GM23248 (cell line): ENCODE data around the gene PCSK2. TPM values are rescaled to one million over a fixed set of nuclear protein-coding genes. Genes with fewer than 3 reads are reported as not detected.

ENCODE experiments used
- DNase-seq: peaks from one replicate; pipeline ENCODE4 v3.0.0-alpha.2; 2015
- H2AFZ ChIP-seq: fragments of 200-600 bp; sonication (generic); 2 replicates; pipeline ENCODE4 v1.6.1; 2016; ENCODE audit warnings: antibody characterized with exemption
- H3F3A ChIP-seq: fragments of 200-600 bp; sonication (generic); 2 replicates; pipeline ENCODE4 v1.6.1; 2016; ENCODE audit warnings: mild to moderate bottlenecking, antibody characterized with exemption, mixed run types; ENCODE audit not compliant: insufficient read depth
- H3K27ac ChIP-seq: fragments of 200-600 bp; sonication (generic); 2 replicates; pipeline ENCODE4 v1.5.1; 2016; ENCODE audit warnings: mild to moderate bottlenecking
- H3K27me3 ChIP-seq: fragments of 200-600 bp; sonication (generic); replicated peaks from 2 replicates; pipeline ENCODE4 v1.6.1; 2016; ENCODE audit warnings: mild to moderate bottlenecking; ENCODE audit not compliant: insufficient read depth
- H3K36me3 ChIP-seq: fragments of 200-600 bp; sonication (generic); 2 replicates; pipeline ENCODE4 v1.6.1; 2016; ENCODE audit warnings: low read depth, mild to moderate bottlenecking
- H3K4me1 ChIP-seq: fragments of 200-600 bp; sonication (generic); 2 replicates; pipeline ENCODE4 v1.6.1; 2016; ENCODE audit warnings: mild to moderate bottlenecking; ENCODE audit not compliant: insufficient read depth
- H3K4me2 ChIP-seq: fragments of 200-600 bp; sonication (generic); one replicate; pipeline ENCODE4 v1.6.1; 2016; ENCODE audit warnings: mild to moderate bottlenecking; ENCODE audit not compliant: unreplicated experiment
- H3K4me3 ChIP-seq: fragments of 200-600 bp; sonication (generic); 2 replicates; pipeline ENCODE4 v1.5.1; 2016; ENCODE audit warnings: mild to moderate bottlenecking
- H3K79me2 ChIP-seq: fragments of 200-600 bp; sonication (generic); 2 replicates; pipeline ENCODE4 v1.6.1; 2016; ENCODE audit warnings: mild to moderate bottlenecking; ENCODE audit not compliant: insufficient read depth
- H3K9ac ChIP-seq: fragments of 200-600 bp; sonication (generic); 2 replicates; pipeline ENCODE4 v1.6.1; 2016; ENCODE audit warnings: mild to moderate bottlenecking
- H3K9me2 ChIP-seq: fragments of 200-600 bp; sonication (generic); 2 replicates; pipeline ENCODE4 v1.6.1; 2016; ENCODE audit warnings: mixed run types, mild to moderate bottlenecking, moderate library complexity; ENCODE audit not compliant: insufficient read depth
- H3K9me3 ChIP-seq: fragments of 200-600 bp; sonication (generic); one replicate; pipeline ENCODE4 v1.6.1; 2017; ENCODE audit warnings: low read depth
- H4K20me1 ChIP-seq: fragments of 200-600 bp; sonication (generic); 2 replicates; pipeline ENCODE4 v1.6.0; 2016; ENCODE audit not compliant: insufficient read depth
- EZH2 ChIP-seq: fragments of 200-600 bp; sonication (generic); IDR thresholded peaks from 2 replicates; pipeline ENCODE4 v1.6.1; 2018; ENCODE audit warnings: antibody characterized with exemption, mild to moderate bottlenecking; ENCODE audit not compliant: insufficient read depth, poor library complexity, severe bottlenecking
- EZH2phosphoT487 ChIP-seq: fragments of 200-600 bp; sonication (generic); IDR thresholded peaks from 2 replicates; pipeline ENCODE4 v1.6.1; 2018; ENCODE audit warnings: antibody characterized with exemption, moderate library complexity, mild to moderate bottlenecking, low read depth; ENCODE audit not compliant: insufficient read depth
- WGBS, 2 experiments: methylation state at CpG; one replicate each; pipeline ENCODE4 v1.1.6; 2015 to 2017; ENCODE audit warnings: low lambda C conversion rate in 2 of 2, low coverage in 1 of 2; ENCODE audit errors: missing lambda C conversion rate in 2 of 2; 5-methylcytosine and 5-hydroxymethylcytosine counted together
- in situ Hi-C: fragments of 300-500 bp; cut with MboI; formaldehyde crosslinking; loops from 2 replicates; pipeline ENCODE4 v1.15.0; 2020
- polyA plus RNA-seq: library from polyadenylated mRNA; unstranded; fragments of >200 nt; fragmentation: Nextera tagmentation; extraction: Ambion mirVana; gene quantifications from 2 replicates; pipeline ENCODE4 v1.2.1, GENCODE V29; 2016
- total RNA-seq: library from RNA; depleted of rRNA; stranded (reverse); fragments of >200 nt; shearing (Covaris generic); gene quantifications from 2 replicates; pipeline ENCODE4 v1.2.3, GENCODE V29; 2014

The PCSK2 gene
- total and polyA plus RNA-seq, 2 experiments from 2014 or later, result not detected

DNA sequence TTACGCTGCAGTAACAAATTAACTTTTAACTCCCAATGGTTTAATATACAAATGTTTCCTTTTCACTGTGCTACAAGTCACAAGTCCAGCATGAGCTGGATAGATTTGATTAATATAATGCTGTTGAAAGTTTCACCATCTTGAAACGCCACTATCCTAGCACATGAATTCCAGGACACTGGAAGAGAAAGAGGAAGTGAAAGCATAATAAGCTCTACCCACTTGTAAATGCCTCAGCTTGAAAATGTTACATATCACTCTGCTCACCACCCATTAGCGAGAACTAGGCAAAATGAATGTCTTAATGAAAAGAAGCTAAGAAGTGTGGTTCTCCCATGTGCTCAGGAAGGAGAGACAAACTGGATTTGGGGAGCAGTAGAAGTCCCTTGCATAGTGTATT, 46.9 kb downstream of the PCSK2 start:
- Histone ChIP-seq H4K20me1 (no peaks in the 10 kb centered on the region), H3F3A (no peaks in the 10 kb centered on the region), H3K79me2 (no peaks in the 10 kb centered on the region), H3K4me2 (no peak overlapping the region), H3K9me3 (peaks cover 4% of the 10 kb centered on the region), H3K4me3 (no peak overlapping the region), H3K36me3 (no peaks in the 10 kb centered on the region), H3K4me1 (no peaks in the 10 kb centered on the region), H2AFZ (no peak overlapping the region), H3K27ac (no peak overlapping the region), H3K9me2 (no peaks in the 10 kb centered on the region), H3K9ac (no peak overlapping the region), H3K27me3 (0 out of 2 replicates have a peak, but pooled peaks cover 9% of the 10 kb centered on the region)
- in situ Hi-C loops, result no loop called here
- no peak for DNase-seq
- TF ChIP-seq EZH2phosphoT487 (no peak), EZH2 (no peak)
- 28 to 37% methylated on average over 3 of the region's 3 CpGs for WGBS, 2 experiments

DNA sequence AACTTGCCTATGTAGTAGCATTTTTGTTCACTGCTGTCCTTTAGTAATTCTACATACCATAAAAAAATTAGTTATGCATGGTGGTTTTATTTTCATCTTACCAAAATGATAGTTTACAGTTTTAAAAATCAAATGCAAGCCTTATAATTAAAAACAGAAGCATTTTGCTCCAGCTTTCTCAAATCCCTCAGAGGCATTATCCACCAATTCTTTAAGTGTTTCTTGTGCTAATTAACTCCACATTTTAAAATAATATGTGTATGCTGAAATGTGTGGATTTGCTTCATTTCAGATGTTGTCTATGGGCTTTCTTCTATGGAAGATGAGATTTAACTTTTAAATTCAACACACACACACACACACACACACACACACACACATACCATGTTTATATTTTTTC, 49.3 kb downstream of the PCSK2 start:
- TF ChIP-seq EZH2 (no peak), EZH2phosphoT487 (no peak)
- in situ Hi-C loops, result no loop called here
- no peaks in the 10 kb centered on the region for H3K36me3 ChIP-seq

DNA sequence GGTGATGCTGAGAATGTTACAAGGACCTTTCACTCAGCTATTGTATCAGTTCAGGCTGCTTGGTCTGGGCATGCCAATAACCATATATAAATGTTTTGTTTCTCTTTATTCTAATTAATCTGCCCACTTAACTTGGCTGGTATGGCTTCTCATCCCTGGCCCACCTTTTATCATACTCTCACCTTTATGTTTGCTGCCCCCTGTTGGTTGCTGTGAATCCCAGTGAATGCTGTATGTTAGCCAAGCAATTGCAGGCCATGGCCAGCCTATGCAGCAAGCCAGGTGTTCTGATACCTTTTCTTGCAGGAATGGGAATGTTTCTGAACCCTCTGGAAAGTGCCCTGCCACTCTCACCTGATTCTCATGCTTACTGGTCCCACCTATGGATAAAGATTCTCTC, 54.6 kb downstream of the PCSK2 start:
- Histone ChIP-seq H3K36me3 (no peaks in the 10 kb centered on the region), H4K20me1 (no peaks in the 10 kb centered on the region), H3K9me2 (no peaks in the 10 kb centered on the region), H2AFZ (no peak overlapping the region), H3K79me2 (no peaks in the 10 kb centered on the region), H3K9ac (no peak overlapping the region), H3K27ac (no peak overlapping the region), H3K4me2 (no peak overlapping the region), H3F3A (no peaks in the 10 kb centered on the region), H3K4me1 (no peaks in the 10 kb centered on the region), H3K27me3 (no peaks in the 10 kb centered on the region), H3K9me3 (no peaks in the 10 kb centered on the region), H3K4me3 (no peak overlapping the region)
- TF ChIP-seq EZH2phosphoT487 (no peak), EZH2 (no peak)
- DNase-seq, result peak; percentile 28
- in situ Hi-C loops, result no loop called here

More for the DNA sequence above, 49.3 kb downstream of the PCSK2 start:
- Histone ChIP-seq H3K79me2 (no peaks in the 10 kb centered on the region), H3K9me3 (no peaks in the 10 kb centered on the region), H3K9me2 (no peaks in the 10 kb centered on the region), H3K4me1 (no peaks in the 10 kb centered on the region), H4K20me1 (no peaks in the 10 kb centered on the region), H2AFZ (no peak overlapping the region), H3K9ac (no peak overlapping the region), H3K27me3 (0 out of 2 replicates have a peak, but pooled peaks cover 9% of the 10 kb centered on the region), H3K4me2 (no peak overlapping the region), H3K27ac (no peak overlapping the region), H3K4me3 (no peak overlapping the region), H3F3A (no peaks in the 10 kb centered on the region)
- no peak for DNase-seq

DNA sequence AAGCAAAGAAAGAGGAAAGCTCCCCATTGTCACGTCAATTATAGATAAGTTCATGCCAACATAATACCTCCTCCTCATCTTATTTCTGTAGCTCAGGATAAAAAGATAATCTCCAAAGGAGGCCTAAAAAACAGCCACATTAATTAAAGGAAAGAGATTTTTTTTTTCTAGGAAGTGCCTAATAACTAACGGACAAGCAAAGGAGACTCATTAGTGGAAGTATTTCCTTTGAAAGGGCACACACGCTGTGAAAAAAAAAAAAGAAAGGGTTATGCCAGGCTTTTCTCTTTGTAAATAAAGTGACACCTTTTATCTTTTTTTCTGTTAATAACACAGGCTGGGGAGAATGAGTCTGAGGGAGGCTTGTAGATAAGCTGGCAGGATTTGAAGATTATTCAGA, 55.7 kb downstream of the PCSK2 start:
- Histone ChIP-seq H3K27ac (no peak overlapping the region), H3K79me2 (no peaks in the 10 kb centered on the region), H3K36me3 (no peaks in the 10 kb centered on the region), H3K9me3 (no peaks in the 10 kb centered on the region), H3K4me2 (no peak overlapping the region), H3K4me1 (no peaks in the 10 kb centered on the region), H3K9ac (no peak overlapping the region), H4K20me1 (no peaks in the 10 kb centered on the region), H3K4me3 (no peak overlapping the region), H3K9me2 (no peaks in the 10 kb centered on the region), H3F3A (no peaks in the 10 kb centered on the region), H3K27me3 (no peaks in the 10 kb centered on the region), H2AFZ (no peak overlapping the region)
- no peak for TF ChIP-seq EZH2phosphoT487
- no peak for TF ChIP-seq EZH2
- WGBS, 2 experiments, result 52 to 53% methylated on average over 3 of the region's 3 CpGs
- DNase-seq, result no peak
- in situ Hi-C loops, result no loop called here

DNA sequence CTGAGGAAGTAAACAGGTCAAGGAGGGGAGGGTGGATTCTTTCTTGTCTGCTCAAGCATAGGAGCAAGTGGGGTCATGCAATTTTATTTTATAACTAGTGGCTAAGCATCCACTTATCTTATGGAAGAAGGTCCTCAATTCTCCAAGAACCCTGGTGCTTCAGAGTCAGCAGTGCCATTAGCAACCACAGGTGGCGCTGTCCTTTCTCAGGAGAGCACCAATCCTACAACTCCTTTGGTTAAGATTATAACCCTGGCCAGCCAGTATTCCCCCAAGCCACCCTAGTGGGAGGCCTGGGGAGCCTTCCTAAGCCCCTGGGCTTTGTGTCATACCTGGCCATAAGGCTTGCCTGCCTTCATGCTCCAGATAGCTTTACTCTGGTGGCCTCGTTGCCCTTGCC, 60.7 kb downstream of the PCSK2 start:
- no peaks in the 10 kb centered on the region for H3K9me3 ChIP-seq
- H4K20me1 ChIP-seq, result no peaks in the 10 kb centered on the region
- no peaks in the 10 kb centered on the region for H3K9me2 ChIP-seq
- no peak overlapping the region for H3K4me2 ChIP-seq
- no peaks in the 10 kb centered on the region for H3K79me2 ChIP-seq
- no peak overlapping the region for H3K27ac ChIP-seq
- H3F3A ChIP-seq, result no peaks in the 10 kb centered on the region
- WGBS, 2 experiments, result 6 to 27% methylated on average over 2 of the region's 2 CpGs
- no peak overlapping the region for H2AFZ ChIP-seq
- no peak overlapping the region for H3K4me3 ChIP-seq
- no peaks in the 10 kb centered on the region for H3K4me1 ChIP-seq
- no peaks in the 10 kb centered on the region for H3K27me3 ChIP-seq
- DNase-seq, result no peak
- H3K36me3 ChIP-seq, result no peaks in the 10 kb centered on the region
- in situ Hi-C loops, result no loop called here
- H3K9ac ChIP-seq, result no peak overlapping the region
- no peak for TF ChIP-seq EZH2phosphoT487
- no peak for TF ChIP-seq EZH2
